IPS-15b (cell line): ENCODE data around the gene NEUROG3.
"Not testable (repeated sequence)": the region's sequence is repeated elsewhere in the genome, so short reads cannot be mapped to it uniquely, and the experiment has no call there.

ENCODE experiments used
- H3K27me3 ChIP-seq: one replicate; pipeline ENCODE4 v1.6.1; 2013; ENCODE audit warnings: low read length; ENCODE audit not compliant: control insufficient read depth, insufficient read depth
- H3K36me3 ChIP-seq: one replicate; pipeline ENCODE4 v1.6.1; 2013; ENCODE audit warnings: low read length; ENCODE audit not compliant: control insufficient read depth, insufficient read depth
- H3K4me1 ChIP-seq: one replicate; pipeline ENCODE4 v1.6.1; 2013; ENCODE audit warnings: mild to moderate bottlenecking, low read length; ENCODE audit not compliant: control insufficient read depth, insufficient read depth
- H3K4me3 ChIP-seq: one replicate; pipeline ENCODE4 v1.5.1; 2013; ENCODE audit warnings: low read depth, low read length
- H3K9ac ChIP-seq: one replicate; pipeline ENCODE4 v1.6.1; 2013; ENCODE audit warnings: low read depth, mild to moderate bottlenecking, low read length
- H3K9me3 ChIP-seq: one replicate; pipeline ENCODE4 v1.6.1; 2013; ENCODE audit warnings: mild to moderate bottlenecking, low read length; ENCODE audit not compliant: control insufficient read depth, insufficient read depth

Gene NEUROG3

DNA sequence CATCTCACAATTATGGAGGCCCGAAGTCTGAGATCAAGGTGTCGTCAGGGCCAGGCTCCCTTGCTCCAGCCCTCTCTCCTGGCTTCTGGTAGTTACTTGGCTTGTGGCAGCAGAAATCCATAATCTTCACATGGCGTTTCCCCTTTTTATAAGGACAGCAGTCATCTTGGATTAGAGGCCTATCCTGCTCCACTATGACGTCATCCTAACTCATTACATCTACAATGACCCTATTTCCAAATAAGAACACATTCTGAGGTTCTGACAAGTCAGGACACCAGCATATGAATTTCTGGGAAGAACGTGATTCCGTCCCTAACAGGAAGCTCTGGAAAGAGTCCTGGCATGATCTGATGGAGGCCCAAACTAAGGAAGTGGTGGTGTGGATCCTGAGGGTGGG is 35.8 kb downstream of the NEUROG3 start:
- no peak overlapping the region for H3K9ac ChIP-seq
- no peaks in the 10 kb centered on the region for H3K27me3 ChIP-seq
- H3K4me3 ChIP-seq: no peak overlapping the region
- H3K9me3 ChIP-seq: peaks cover 9% of the 10 kb centered on the region
- no peaks in the 10 kb centered on the region for H3K4me1 ChIP-seq
- H3K36me3 ChIP-seq: no peaks in the 10 kb centered on the region

- not testable (repeated sequence) for H3K9me3 ChIP-seq, H3K36me3 ChIP-seq, H3K27me3 ChIP-seq, H3K4me3 ChIP-seq, H3K4me1 ChIP-seq, H3K9ac ChIP-seq
These were observed 36.7 kb downstream of the NEUROG3 start for GRCh38 chr10:69536521-69536920.

- H3K27me3 ChIP-seq: no peaks in the 10 kb centered on the region
- no peaks in the 10 kb centered on the region for H3K9me3 ChIP-seq
- no peak overlapping the region for H3K4me3 ChIP-seq
- no peak overlapping the region for H3K9ac ChIP-seq
- no peaks in the 10 kb centered on the region for H3K4me1 ChIP-seq
- no peaks in the 10 kb centered on the region for H3K36me3 ChIP-seq
These were observed 39.6 kb downstream of the NEUROG3 start for GRCh38 chr10:69533658-69534057.

DNA sequence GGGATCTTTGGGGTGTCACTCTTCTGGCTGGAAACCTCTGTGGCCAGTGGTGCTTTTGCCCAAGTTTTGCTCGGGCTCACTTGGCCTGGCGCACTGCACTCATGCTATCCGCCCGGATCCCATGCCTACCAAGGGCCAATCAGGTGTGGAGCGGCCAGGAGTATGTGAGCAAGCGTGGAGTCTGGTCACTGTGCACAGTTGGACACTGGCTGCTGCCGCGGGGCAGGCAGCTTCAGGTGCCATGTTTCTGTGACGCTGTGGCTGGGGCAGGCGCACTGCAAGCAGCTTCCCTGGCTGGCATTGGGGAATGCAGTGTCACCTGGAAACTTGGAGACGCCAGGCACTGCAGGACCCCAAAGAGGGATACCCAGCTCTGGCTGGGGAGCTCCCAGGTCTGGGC is 45.3 kb downstream of the NEUROG3 start:
- Histone ChIP-seq H3K36me3 (no peaks in the 10 kb centered on the region), H3K27me3 (no peaks in the 10 kb centered on the region), H3K9me3 (no peaks in the 10 kb centered on the region), H3K4me1 (no peaks in the 10 kb centered on the region), H3K9ac (no peak overlapping the region), H3K4me3 (no peak overlapping the region)
